Naive B cell (primary cell): ENCODE data around the gene USP31. TPM values are rescaled to one million over a fixed set of nuclear protein-coding genes. Genes with fewer than 3 reads are reported as not detected.
A peak's percentile ranks its signal among the peaks of the same experiment; 100 is the strongest.

Experiments
- ATAC-seq, 2 donors: fragments of 150-1000 bp; cut with Tn5 transposase; 2 replicates each; pipeline ENCODE4 v1.10.0; 2021; ENCODE audit warnings: low read depth in 2 of 2, mild to moderate bottlenecking in 2 of 2, moderate library complexity in 2 of 2
- DNase-seq: peaks from one replicate; pipeline ENCODE4 v3.0.0; 2022
- H3K27ac Mint-ChIP-seq, 6 donors: one replicate each; pipeline ENCODE4 v1.8.0; 2020 to 2022; ENCODE audit warnings: mild to moderate bottlenecking in 6 of 6, mixed read lengths in 6 of 6, moderate library complexity in 5 of 6, inconsistent platforms in 2 of 6
- H3K27me3 Mint-ChIP-seq, 3 donors: one replicate each; pipeline ENCODE4 v1.8.0; 2021 to 2022; ENCODE audit warnings: mixed read lengths in 3 of 3, mild to moderate bottlenecking in 1 of 3
- H3K36me3 Mint-ChIP-seq, 2 donors: one replicate each; pipeline ENCODE4 v1.8.0; 2020 to 2022; ENCODE audit warnings: mixed read lengths in 2 of 2, inconsistent platforms in 1 of 2, mild to moderate bottlenecking in 1 of 2
- H3K4me1 Mint-ChIP-seq, 3 donors: one replicate each; pipeline ENCODE4 v1.8.0; 2020 to 2022; ENCODE audit warnings: mixed read lengths in 3 of 3, inconsistent platforms in 1 of 3, mild to moderate bottlenecking in 1 of 3, moderate library complexity in 1 of 3
- H3K4me3 Mint-ChIP-seq, 8 donors: one replicate each; pipeline ENCODE4 v1.8.0; 2020 to 2022; ENCODE audit warnings: mild to moderate bottlenecking in 8 of 8, mixed read lengths in 8 of 8, moderate library complexity in 8 of 8, inconsistent platforms in 2 of 8
- H3K9me3 Mint-ChIP-seq, 7 donors: one replicate each; pipeline ENCODE4 v1.8.0; 2020 to 2022; ENCODE audit warnings: mixed read lengths in 7 of 7, mild to moderate bottlenecking in 5 of 7, inconsistent platforms in 2 of 7, moderate library complexity in 1 of 7
- polyA plus RNA-seq, 6 donors: library from polyadenylated mRNA; unstranded; fragments of 300-500 nt; fragmentation: Illumina TruSeq; gene quantifications; one replicate each; pipeline ENCODE4 v1.2.3, GENCODE V29; 2021; ENCODE audit warnings: low read depth in 6 of 6

The USP31 gene
- polyA plus RNA-seq, 6 donors from 2014 or later: 0.21 to 0.48 (median 0.27) TPM; not detected in 1

DNA sequence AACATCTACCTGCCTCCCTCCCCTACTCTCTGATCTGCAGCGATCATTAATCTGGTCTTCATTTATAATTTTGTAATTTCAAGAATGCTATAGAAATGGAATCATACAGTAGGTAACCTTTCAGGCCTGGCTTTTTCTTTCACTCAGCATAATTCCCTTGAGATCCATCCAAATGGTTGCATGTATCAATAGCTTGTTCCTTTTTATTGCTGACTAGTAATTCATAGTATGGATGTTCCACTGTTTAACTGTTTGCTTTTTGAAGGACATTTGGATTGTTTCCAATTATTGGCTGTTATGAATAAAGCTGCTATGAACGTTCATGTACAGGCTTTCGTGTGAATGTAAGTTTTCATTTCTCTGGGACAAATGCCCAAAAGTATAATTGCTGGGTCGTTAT lies 125.2 kb downstream of the USP31 start:
- Mint-ChIP-seq H3K4me1 (no peaks in the 10 kb centered on the region), H3K36me3 (peaks cover 0 to 7% of the 10 kb centered on the region in 2 donors), H3K27me3 (peaks cover 28 to 34% (median 32%) of the 10 kb centered on the region in 3 donors), H3K27ac (no peak overlapping the region), H3K4me3 (no peak overlapping the region), H3K9me3 (peaks cover 0 to 5% (median 0%) of the 10 kb centered on the region in 7 donors)
- ATAC-seq: no peak
- DNase-seq: no peak

DNA sequence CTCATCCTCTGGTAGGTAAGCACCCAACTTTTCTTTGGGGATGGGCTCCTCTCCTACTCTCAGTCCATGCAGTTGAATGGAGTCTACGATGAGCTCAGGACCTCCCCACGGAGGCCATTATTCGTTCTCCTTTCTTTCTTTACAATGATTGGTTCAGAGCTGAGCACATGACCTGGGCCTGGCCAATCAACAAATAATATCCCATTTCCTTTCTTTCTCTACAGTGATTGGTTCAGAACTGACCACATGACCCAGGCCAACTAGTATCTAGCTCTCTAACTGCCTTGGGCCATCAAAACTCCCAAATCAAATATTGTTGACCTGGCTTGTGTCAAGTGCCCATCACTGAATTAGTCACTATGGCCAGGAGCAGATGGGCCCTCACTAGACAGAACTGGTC lies 129.2 kb downstream of the USP31 start:
- no peak for DNase-seq
- no peaks in the 10 kb centered on the region for H3K4me1 Mint-ChIP-seq
- H3K36me3 Mint-ChIP-seq: peaks cover 0 to 7% of the 10 kb centered on the region in 2 donors
- no peak for ATAC-seq
- peak overlapping the region in 1 of 6 donors; percentile 46 for H3K27ac Mint-ChIP-seq
- H3K9me3 Mint-ChIP-seq: peaks cover 0 to 5% (median 0%) of the 10 kb centered on the region in 7 donors
- no peak overlapping the region for H3K4me3 Mint-ChIP-seq
- peaks cover 28 to 54% (median 30%) of the 10 kb centered on the region in 3 donors for H3K27me3 Mint-ChIP-seq

DNA sequence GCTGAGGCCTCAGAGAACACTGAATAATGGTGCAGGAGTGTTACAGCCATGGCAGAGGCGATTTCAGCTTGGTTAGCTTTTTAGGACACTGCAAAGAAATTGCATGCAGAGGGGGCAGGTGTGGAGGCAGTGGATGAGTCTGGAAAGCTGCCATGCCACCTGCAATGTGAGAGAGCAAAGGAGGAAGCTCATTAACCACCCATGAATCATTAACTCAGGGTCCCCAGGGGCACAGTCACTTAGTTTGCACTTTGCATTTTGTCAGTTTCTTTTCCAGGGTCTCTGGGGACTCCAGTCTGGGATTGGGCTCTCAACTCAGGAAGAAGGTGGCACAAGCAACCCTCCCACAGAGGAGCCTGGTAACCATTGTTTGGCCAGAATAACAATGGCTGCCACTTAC lies 132.9 kb downstream of the USP31 start:
- ATAC-seq (no peak), DNase-seq (no peak)
- H3K4me3 Mint-ChIP-seq: no peak overlapping the region
- H3K27me3 Mint-ChIP-seq: peaks cover 23 to 46% (median 32%) of the 10 kb centered on the region in 3 donors
- peaks cover 0 to 5% (median 0%) of the 10 kb centered on the region in 7 donors for H3K9me3 Mint-ChIP-seq
- H3K27ac Mint-ChIP-seq: no peak overlapping the region
- no peaks in the 10 kb centered on the region for H3K4me1 Mint-ChIP-seq
- H3K36me3 Mint-ChIP-seq: peaks cover 0 to 7% of the 10 kb centered on the region in 2 donors

DNA sequence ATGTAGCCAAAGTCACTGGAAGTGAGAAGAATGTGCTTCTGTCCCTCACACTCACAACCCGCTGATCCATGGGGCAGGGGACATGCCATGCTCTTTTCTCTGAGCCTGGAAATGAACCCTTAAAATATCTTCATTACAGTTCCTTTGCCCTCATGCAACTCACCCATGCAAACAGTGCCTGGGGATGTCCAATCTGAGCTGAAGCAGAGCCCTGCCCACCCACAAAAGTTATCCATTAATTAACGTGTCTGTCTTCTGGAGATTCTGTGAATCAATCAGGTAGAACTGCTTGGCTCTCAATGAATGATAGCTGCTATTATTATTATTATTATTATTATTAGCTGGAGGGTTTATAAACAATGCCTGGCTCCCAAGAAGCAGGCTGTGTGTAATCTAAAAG lies 133.7 kb downstream of the USP31 start:
- Mint-ChIP-seq H3K4me1 (no peaks in the 10 kb centered on the region), H3K4me3 (no peak overlapping the region), H3K27me3 (peaks cover 27 to 42% (median 28%) of the 10 kb centered on the region in 3 donors), H3K9me3 (peaks cover 0 to 5% (median 0%) of the 10 kb centered on the region in 7 donors), H3K36me3 (peaks cover 0 to 7% of the 10 kb centered on the region in 2 donors), H3K27ac (no peak overlapping the region)
- DNase-seq (no peak), ATAC-seq (no peak)

DNA sequence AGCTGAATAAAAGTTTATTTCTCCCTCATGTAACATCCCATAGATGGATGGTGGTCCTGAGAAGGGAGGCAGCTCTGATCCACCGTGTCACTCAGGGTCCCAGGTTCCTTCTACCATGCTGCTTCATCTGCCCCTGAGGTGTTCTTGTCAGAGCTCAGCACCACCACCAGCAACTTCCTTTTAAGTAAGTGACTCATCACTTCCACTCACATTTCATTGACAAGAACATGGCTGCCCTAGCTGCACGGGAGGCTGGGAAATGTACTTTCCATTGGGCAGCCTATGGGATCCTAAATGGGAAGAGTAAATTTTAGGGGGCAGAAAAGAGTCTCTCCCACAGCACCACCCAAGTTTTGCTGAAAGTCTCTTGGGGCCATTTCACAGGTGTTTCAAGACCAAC lies 134.7 kb downstream of the USP31 start:
- DNase-seq (no peak), ATAC-seq (no peak)
- no peaks in the 10 kb centered on the region for H3K4me1 Mint-ChIP-seq
- no peak overlapping the region for H3K27ac Mint-ChIP-seq
- H3K36me3 Mint-ChIP-seq: no peaks in the 10 kb centered on the region
- H3K4me3 Mint-ChIP-seq: no peak overlapping the region
- peaks cover 20 to 42% (median 32%) of the 10 kb centered on the region in 3 donors for H3K27me3 Mint-ChIP-seq
- no peaks in the 10 kb centered on the region for H3K9me3 Mint-ChIP-seq

Other genes with a start within 250 kb of the USP31 start
- not detected for gene SCNN1G, start 33.3 kb upstream of the USP31 start, polyA plus RNA-seq
- not detected for gene SCNN1B, start 152.8 kb upstream of the USP31 start, polyA plus RNA-seq